ENCODE data around the gene HIVEP2. TPM values are rescaled to one million over a fixed set of nuclear protein-coding genes. Genes with fewer than 3 reads are reported as not detected.

HIVEP2 gene
- total RNA-seq, 1 donor from 2014 or later = 16.4 TPM

- no peak for DNase-seq (ENCODE audit: extremely low read depth, low read depth, low spot score)
These were observed 1.4 kb upstream of the HIVEP2 start for GRCh38 chr6:142946181-142946923.

DNA sequence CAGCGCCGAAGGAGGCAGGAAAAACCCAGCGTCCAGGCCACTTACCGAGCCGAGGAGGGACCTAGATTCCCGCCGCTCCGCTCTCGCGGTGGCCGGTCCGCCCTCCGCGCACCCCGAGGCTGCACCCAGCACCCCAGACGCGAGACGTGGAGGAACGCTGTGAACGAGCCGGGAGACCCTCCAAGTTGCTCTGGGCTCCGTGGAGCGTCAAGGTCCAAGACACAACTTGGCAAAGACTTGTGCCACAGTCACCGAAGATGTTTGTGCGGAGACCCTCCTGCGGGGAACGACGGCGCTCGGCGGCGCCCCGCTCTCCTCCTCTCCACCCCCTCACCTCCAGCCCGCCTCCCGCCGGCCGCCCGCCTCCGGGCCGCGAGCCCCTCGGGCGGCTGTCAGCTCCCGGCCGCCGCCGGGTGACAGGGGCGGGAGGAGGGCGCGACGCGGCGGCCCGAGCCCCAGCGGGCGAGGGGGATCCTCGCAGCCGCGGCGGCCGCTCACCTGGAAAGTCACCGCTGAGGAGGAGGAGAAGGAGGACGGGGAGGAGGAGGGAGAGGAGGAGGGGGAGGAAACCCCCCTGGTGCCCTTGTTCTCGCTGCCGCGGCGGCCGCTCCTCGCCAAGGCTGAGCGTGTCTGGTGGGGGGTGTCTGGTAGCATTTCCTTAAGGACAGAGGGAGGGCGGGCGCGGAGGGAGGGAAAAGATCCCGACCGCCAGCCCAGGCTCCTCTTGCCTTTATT lies 637 bp upstream of the HIVEP2 start:
- no peak for DNase-seq (ENCODE audit: extremely low read depth, low read depth, low spot score)

DNA sequence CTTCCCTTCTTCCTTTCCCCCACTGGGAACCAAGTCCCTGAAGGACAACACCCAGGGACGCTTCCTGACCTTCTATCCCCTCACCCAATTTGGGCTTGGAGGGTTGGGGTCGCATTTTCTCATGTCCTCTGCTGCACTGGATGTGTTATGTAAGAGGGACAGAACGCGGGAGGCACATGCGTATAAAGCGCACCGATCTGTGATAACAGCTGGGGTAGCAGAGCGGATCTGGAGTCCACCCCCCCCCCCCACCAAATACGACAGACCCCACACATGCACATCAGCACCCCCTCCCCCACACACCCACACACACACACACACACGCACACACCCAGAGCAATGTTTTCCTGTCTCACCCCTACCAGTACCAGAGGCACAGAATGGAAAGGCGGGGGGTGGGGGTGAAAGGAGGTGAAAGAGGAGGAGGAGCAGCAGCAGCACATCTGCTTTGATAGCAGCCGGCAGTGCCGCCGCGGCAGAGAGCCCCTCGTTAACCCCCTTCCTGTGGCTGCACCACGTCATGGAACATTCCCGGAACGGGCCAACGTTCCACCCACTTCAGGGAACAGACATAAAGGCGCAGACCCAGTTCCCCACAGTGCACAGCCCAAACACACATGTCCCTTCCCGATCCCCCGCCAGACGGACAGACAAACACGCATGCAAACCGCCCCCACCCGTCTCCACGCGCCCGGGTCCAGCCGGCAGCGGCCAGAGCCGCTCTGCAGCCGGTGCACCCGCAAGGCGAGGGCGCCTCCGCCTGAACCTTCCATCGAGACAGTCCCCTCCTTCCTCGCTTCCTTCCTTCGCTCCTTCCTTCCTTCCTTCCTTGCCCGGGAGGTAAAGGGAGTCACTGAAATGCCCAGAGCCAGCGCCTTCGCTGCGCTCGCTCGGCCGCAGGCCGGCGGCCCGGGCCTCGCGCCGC lies 590 bp downstream of the HIVEP2 start:
- DNase-seq (ENCODE audit: extremely low read depth, low read depth, low spot score) = no peak

- no peak for DNase-seq (ENCODE audit: extremely low read depth, low read depth, low spot score)
These were observed 1.3 kb downstream of the HIVEP2 start for GRCh38 chr6:142943711-142944123.

DNA sequence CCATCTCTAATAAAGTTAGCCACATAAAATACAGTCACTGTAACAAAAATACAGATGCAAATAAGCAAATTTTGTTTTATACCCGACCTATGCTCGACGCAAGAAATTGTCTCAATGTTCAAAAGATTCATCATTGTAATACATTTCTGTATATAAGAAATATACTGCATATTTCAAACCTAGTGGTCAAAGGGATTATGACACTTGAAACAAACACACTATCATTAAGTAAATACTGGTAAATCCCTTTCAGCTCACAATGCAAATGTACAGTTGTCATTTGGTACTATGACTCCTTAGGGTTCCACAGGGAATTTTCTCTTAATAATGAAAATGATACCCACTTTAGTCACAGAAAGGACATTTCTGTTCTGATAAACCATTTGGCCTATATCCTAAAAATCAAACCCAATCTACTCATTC lies 2.2 kb downstream of the HIVEP2 start:
- no peak for DNase-seq (ENCODE audit: extremely low read depth, low read depth, low spot score)

- DNase-seq (ENCODE audit: extremely low read depth, low read depth, low spot score) = no peak
These were observed 2.7 kb downstream of the HIVEP2 start for GRCh38 chr6:142942238-142942637.

DNA sequence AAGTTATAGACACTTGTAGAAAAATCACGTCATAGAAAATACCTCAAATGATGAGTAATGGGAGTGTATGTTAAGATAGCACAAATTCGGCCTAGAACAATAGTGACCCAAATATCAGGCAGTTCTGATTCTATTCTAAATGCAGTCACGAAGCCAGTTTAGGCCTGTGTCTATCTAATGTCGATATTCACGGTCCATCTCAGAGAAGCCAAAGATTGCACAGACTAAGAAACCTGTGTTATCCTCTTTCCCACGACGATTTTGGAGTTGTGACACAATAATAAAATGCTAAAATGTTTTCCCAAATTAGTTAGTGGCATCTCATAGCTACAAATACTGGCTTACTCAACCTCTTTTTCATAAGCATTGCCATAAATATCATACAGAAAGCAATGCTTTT lies 4.0 kb downstream of the HIVEP2 start:
- DNase-seq (ENCODE audit: extremely low read depth, low read depth, low spot score) = no peak

DNA sequence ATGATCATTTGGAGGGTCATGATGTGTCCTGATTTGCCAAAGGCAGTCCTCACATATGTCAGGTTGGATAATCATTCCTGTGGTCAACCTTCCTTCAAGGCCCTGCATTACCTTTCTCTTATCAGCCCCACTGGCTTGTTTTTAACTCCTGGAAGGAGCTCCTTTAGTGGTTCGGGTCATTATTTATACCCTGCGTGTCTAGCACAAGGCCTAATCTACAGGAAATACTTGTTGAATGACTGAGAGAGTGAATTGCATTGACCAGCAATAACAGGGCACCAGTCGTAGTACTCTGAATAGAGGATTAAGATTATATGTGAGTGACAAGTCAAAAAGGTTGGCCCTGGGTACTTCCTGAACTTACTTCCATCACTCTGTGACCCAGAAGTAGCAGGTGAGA lies 4.5 kb downstream of the HIVEP2 start:
- DNase-seq (ENCODE audit: extremely low read depth, low read depth, low spot score) = no peak

DNA sequence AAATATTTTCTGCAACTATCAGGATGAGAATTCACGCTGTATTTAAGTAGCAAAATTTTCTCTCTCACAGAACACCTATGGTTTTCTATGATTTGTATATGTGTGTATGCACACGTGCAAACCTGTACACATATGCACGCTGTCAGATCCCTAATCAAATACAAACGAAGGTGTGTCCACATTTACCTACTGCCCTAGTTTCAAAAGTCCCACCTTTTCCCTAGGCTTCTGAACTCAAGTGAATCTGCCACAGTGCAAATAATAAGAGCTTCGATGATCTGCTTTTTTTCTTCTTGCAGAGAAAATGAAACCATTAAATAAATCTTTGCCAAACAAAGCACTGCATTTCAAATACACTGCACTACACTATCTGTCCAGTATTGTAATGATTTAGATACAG lies 6.5 kb downstream of the HIVEP2 start:
- no peak for DNase-seq (ENCODE audit: extremely low read depth, low read depth, low spot score)

- DNase-seq (ENCODE audit: extremely low read depth, low read depth, low spot score) = no peak
These were observed 7.0 kb downstream of the HIVEP2 start for GRCh38 chr6:142937986-142938385.

DNA sequence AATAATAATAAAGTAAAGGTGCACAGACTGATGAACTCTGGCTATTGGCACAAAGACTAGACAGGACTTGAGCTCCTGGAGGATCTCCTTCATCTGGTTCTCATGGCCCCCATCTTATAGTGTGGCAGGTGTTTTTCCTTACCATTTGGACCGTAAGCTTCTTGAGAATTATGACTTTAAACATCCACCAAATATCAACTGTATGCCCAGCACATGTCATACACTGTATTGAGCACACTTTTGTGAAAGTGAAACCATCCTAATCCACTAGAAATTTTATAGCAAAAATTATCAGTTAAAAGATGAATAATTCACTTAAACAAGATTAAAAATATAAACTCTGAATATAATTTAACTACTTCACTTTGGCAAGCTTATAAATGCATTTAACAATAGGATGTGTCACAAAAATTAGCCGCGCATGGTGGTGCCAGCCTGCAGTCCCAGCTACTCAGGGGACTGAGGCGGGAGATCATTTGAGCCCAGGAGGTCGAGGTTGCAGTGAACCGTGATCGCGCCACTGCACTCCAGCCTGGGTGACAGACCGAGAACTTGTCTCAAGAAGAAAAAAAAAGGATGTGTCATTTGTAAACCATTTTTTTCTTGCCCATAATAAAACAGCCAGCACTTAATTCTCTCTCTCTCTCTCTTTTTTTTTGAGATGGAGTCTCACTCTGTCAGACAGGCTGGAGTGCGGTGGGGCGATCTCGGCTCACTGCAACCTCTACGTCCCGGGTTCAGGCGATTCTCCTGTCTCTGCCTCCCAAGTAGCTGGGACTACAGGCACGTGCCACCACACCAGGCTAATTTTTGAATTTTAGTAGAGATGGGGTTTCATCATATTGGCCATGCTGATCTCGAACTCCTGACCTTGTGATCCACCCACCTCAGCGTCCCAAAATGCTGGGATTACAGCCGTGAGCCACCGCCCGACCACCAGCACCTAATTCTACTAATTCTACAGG lies 9.1 kb downstream of the HIVEP2 start:
- DNase-seq (ENCODE audit: extremely low read depth, low read depth, low spot score) = no peak

DNA sequence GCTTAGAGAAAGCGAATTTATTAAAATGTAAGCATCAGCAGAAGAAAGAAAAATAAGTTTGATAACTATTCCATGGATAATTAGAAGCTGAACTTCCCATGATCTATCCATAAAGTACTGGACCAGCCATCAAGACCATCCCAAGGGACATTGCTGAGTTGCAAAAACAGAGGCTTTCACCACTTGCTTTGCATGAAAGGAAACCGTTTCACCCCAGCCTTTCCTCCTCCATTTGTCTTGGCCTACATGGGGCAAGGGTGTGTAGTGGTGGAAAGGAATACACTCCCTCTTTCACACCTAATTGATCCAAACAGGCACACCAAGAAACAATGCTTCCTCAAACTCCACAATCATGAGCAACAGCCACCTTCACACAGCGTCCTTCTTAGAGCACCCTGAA lies 10.4 kb downstream of the HIVEP2 start:
- no peak for DNase-seq (ENCODE audit: extremely low read depth, low read depth, low spot score)

DNA sequence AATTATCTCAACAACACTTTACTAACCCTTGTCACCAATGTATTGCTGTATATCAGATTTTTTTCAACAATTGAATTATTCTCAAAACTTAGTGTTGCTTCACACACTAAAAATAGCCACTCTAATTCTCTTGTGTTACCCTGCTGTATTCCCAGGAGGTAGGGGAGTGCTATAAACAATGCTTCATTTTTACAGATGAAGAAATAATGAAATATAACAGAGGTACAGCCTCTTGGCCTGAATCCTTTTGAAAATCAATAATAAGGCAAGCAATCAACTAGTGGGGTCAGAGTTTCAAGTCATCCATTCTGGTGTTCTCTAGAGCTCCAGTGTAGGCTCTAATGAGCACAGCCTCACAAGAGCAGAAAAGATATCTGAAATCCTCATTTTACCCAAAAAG lies 10.9 kb downstream of the HIVEP2 start:
- no peak for DNase-seq (ENCODE audit: extremely low read depth, low read depth, low spot score)

GRCh38 chr6:142933701-142934100 lies 11.3 kb downstream of the HIVEP2 start:
- DNase-seq (ENCODE audit: extremely low read depth, low read depth, low spot score) = no peak

DNA sequence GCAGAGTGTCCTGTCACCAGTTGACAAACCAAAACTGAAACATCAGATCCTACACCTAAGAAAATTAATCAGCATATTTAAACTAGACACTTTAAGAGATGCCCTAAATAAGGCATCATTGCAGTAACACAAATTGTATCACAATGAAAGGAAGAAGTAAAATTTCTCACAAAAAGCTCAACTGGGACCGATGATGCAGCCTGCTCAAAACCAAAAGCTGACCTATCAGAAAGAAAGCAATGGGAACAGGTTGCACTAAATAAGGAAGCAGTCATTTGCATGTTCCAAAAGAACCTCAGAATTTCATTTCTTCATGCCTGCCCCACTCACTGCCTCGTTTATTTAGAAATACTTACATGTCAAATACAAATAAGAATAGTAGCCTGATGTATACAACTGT lies 12.1 kb downstream of the HIVEP2 start:
- no peak for DNase-seq (ENCODE audit: extremely low read depth, low read depth, low spot score)

DNA sequence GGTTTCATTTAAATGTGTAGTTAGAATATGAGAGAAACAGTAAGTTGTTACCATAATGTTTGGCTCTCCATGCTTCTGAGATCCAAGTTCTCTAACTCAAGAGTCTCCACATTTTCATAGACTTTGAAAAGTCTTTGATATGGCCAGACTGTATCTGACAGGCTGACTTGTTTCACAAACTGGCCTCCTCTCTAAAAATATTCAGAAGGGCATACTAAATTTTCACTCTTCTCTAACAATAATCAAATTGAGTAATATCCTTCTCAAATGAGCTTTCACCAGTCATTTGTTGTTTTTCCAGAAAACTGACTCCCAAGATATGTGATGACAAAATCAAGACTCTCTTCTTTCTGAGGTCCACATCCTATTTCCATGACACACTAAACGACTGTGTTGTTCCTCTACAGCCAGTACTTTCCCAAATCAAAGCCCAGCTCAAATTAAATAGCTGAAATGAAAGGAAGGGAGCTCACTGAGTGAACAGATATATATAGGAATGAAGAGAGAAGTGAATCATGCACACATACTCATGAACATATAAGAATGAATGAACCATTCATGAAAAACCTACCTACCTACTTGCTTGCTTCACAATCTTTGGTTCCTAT lies 15.1 kb downstream of the HIVEP2 start:
- DNase-seq (ENCODE audit: extremely low read depth, low read depth, low spot score) = no peak

DNA sequence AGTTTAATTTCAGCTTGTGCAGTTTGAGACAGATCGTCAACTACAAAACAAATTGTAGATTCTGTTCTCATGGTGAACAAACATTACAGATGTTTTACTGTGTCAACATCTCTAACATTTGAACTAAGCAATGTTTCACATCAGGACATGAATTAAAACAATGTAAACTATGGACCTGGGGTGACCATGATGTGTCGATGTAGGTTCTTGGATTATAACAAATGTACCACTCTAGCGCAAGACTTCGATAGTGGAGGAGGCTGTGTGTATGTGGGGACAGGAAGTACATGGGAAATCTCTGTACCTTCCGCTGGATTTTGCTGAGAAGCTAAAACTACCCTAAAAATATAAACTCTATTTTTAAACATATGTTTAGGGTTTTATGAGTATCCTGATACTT lies 17.1 kb downstream of the HIVEP2 start:
- no peak for DNase-seq (ENCODE audit: extremely low read depth, low read depth, low spot score)

DNA sequence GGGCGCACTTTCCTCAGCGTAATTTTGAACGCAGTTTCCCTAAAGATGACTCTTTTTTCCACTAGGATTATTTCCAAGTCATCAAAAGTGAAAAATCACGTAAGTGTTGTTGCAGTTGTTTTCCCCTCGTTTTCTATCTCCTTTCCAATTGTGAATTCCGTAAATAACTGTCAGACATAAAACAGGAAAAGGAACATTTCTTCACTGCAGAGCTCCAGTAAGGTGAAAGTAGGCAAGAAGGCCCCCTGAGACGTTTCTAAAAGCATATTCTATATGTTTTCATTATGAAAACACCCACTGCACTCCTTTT lies 17.8 kb downstream of the HIVEP2 start:
- no peak for DNase-seq (ENCODE audit: extremely low read depth, low read depth, low spot score)

GRCh38 chr6:142926494-142927270 lies 18.3 kb downstream of the HIVEP2 start:
- no peak for DNase-seq (ENCODE audit: extremely low read depth, low read depth, low spot score)
